Activated naive CD4-positive, alpha-beta T cell treated with anti-CD3 and anti-CD28 coated beads, Interleukin-2, amount 10 ng/mL, durations not matched to agents 5 hours and 36 hours (primary cell): ENCODE measurements around the gene CTR9. TPM values are rescaled to one million over a fixed set of nuclear protein-coding genes. Genes with fewer than 3 reads are reported as not detected.

Experiments
- total RNA-seq, 2 experiments: library from RNA; stranded (reverse); gene quantifications; one replicate each; pipeline ENCODE4 v1.2.3, GENCODE V29; 2021

The CTR9 gene
- total RNA-seq = 10 to 100 TPM; 45.2 to 45.5 TPM

DNA sequence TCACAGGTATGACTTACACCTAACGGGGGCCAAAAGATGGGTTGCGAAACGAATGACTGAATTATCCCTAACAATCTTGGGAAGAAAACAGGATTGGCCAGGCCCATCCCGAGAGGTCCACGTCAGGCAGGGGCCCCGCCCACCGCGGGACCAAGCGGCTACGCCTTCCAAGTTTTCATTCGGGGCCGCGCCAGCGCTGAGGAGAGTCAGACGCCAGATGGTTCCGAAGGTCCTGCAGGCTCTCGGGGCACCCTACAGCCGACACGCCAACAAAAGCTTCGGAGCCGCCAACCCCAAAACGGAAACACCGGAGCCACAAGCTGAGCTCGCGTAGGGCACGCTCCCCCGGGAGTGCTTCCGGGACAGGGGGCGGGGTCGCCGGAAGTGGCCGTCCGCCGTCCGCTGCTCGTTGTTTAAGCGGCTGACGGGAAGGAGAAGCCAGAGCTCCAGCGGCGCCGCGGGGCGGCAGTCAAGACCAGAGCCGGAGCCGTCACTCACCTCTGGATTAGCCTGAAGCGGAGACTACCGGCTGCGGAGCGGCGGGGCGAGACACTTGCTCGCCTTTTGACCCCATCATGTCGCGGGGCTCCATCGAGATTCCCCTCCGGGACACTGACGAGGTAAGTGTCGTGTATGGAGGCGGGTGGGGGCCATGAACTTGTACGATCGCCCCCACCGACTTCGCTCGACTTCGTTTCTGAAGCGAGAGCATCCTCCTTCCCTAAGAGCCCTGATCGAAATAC lies at the start of gene CTR9:
TSS of gene CTR9 (plus strand) at position 409 of the 743 bp plus-strand sequence. CDS start at position 576, 167 bp downstream.

GRCh38 chr11:10808553-10809372 lies 57.7 kb downstream of the CTR9 start, which contains the start of gene EIF4G2:
Gene EIF4G2 (minus strand): TSS chr11:10808926.

Other genes starting within 250 kb of the CTR9 start
- gene RNF141, start 210.1 kb upstream of the CTR9 start, total RNA-seq = 10 to 100 TPM; 10.5 to 12.2 TPM
- not detected for gene LYVE1, start 182.6 kb upstream of the CTR9 start, total RNA-seq
- gene IRAG1, start 57.5 kb upstream of the CTR9 start, total RNA-seq = not detected
- 100 to 1,000 TPM; 551 to 567 TPM for gene EIF4G2, start 57.7 kb downstream of the CTR9 start, total RNA-seq
- gene ZBED5, start 106.8 kb downstream of the CTR9 start, total RNA-seq = 10 to 100 TPM; 69.3 to 74.8 TPM